ENCODE data around the gene ITGB1BP1. TPM values are rescaled to one million over a fixed set of nuclear protein-coding genes. Genes with fewer than 3 reads are reported as not detected.
A peak's percentile ranks its signal among the peaks of the same experiment; 100 is the strongest.

ITGB1BP1 gene
- total RNA-seq, result 100 to 1,000 TPM; 171 to 180 TPM

DNA sequence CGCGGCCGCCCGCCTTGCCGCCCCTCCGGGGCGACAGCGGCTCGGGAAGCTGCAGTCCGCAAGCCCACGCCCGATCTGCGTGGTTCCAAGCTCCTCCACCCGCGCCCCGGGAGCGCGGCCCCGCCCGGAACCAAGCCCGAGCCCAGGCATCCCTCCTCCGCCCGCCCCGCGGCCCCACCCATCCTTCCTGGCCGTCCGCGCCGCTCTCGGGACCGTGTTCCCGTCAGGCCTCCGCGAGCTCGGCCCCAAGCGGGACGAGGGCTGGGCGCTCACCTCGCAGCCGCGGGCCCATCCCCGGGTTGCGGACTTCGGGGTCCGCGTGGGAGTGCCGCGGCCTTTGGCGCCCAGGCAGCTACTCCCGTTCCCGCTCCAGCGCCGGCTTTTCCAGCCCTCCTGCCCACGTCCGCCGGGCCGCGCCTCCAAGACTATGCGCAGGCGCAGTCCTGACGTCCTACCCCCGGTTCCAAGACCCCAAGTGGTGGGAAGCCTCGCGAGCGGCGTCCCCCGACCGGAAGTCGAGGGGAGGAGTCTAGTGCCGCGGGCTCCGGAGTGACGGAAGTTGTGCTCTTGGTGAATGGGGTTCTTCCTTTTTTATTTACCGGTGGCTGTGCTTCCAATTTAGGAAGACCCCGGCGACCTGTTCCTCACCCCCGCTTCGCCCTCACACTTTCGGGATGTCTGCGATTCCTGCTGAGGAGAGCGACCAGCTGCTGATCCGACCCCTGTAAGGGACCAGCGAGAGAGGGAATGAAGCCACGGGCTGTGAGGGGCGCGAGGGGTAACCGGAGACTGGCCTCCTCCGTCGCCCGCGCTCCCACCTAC is at the start of gene ITGB1BP1, which contains the start of gene CPSF3:
ITGB1BP1 (minus strand) TSS at position 429 of the 822 bp plus-strand sequence. CDS start 4,831 bp downstream, outside the sequence.
CPSF3 (plus strand) TSS at position 555 of the 822 bp plus-strand sequence; CDS start at position 675, 120 bp downstream.
- H3K36me3 Mint-ChIP-seq, result peaks cover 25% of the 10 kb centered on the region
- no peaks in the 10 kb centered on the region for H3K9me3 Mint-ChIP-seq
- DNase-seq, result peak; percentile 99
- peak within 1 kb of the TSS; percentile 90 for H3K27ac Mint-ChIP-seq
- no peak within 1 kb of the TSS for H3K4me3 Mint-ChIP-seq
- peaks cover 33% of the 10 kb centered on the region for H3K4me1 Mint-ChIP-seq
- no peaks in the 10 kb centered on the region for H3K27me3 Mint-ChIP-seq

GRCh38 chr2:9472511-9472910 is 49.2 kb upstream of the ITGB1BP1 start:
- H3K4me1 Mint-ChIP-seq, result peaks cover 28% of the 10 kb centered on the region
- DNase-seq, result no peak
- no peaks in the 10 kb centered on the region for H3K9me3 Mint-ChIP-seq
- no peaks in the 10 kb centered on the region for H3K27me3 Mint-ChIP-seq
- H3K36me3 Mint-ChIP-seq, result peaks cover 44% of the 10 kb centered on the region
- H3K27ac Mint-ChIP-seq, result no peak overlapping the region
- no peak overlapping the region for H3K4me3 Mint-ChIP-seq

- no peak overlapping the region for H3K27ac Mint-ChIP-seq
- H3K27me3 Mint-ChIP-seq, result no peaks in the 10 kb centered on the region
- H3K36me3 Mint-ChIP-seq, result peaks cover 35% of the 10 kb centered on the region
- no peak for DNase-seq
- no peaks in the 10 kb centered on the region for H3K9me3 Mint-ChIP-seq
- H3K4me3 Mint-ChIP-seq, result no peak overlapping the region
- peaks cover 15% of the 10 kb centered on the region for H3K4me1 Mint-ChIP-seq
Observed at GRCh38 chr2:9471206-9471605, 47.9 kb upstream of the ITGB1BP1 start.

- no peak for DNase-seq
- no peaks in the 10 kb centered on the region for H3K27me3 Mint-ChIP-seq
- peaks cover 24% of the 10 kb centered on the region for H3K36me3 Mint-ChIP-seq
- no peaks in the 10 kb centered on the region for H3K9me3 Mint-ChIP-seq
- H3K4me3 Mint-ChIP-seq, result no peak overlapping the region
- no peak overlapping the region for H3K27ac Mint-ChIP-seq
- peaks cover 3% of the 10 kb centered on the region for H3K4me1 Mint-ChIP-seq
Observed at GRCh38 chr2:9467687-9468086, 44.4 kb upstream of the ITGB1BP1 start.

DNA sequence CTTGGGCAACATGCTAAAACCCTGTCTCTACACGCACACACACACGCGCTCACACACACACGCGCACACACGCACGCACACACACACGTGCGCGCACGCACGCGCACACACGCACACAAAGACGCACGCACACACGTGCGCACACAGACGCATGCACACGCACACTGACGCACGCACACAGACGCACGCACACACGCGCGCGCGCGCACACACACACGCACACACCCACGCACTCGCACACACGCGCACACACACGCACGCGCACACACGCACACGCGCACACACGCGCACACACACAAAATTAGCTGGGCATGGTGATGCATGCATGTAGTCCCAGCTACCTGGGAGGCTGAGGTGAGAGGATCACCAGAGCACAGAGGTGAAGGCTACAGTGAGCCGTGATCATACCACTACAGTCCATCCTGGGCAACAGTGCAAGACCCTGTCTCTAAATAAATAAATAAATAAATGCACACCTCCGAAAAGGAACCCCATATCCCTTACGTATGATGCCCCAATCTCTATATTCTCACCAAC is 42.9 kb upstream of the ITGB1BP1 start:
- H3K36me3 Mint-ChIP-seq, result peaks cover 15% of the 10 kb centered on the region
- no peak for DNase-seq
- peaks cover 3% of the 10 kb centered on the region for H3K4me1 Mint-ChIP-seq
- no peaks in the 10 kb centered on the region for H3K9me3 Mint-ChIP-seq
- H3K27me3 Mint-ChIP-seq, result no peaks in the 10 kb centered on the region
- H3K27ac Mint-ChIP-seq, result no peak overlapping the region
- no peak overlapping the region for H3K4me3 Mint-ChIP-seq

- Mint-ChIP-seq H3K9me3 (no peaks in the 10 kb centered on the region), H3K27ac (no peak overlapping the region), H3K4me1 (peaks cover 3% of the 10 kb centered on the region), H3K4me3 (no peak overlapping the region), H3K27me3 (no peaks in the 10 kb centered on the region), H3K36me3 (peaks cover 20% of the 10 kb centered on the region)
- no peak for DNase-seq
Observed at GRCh38 chr2:9465170-9465569, 41.8 kb upstream of the ITGB1BP1 start.

DNA sequence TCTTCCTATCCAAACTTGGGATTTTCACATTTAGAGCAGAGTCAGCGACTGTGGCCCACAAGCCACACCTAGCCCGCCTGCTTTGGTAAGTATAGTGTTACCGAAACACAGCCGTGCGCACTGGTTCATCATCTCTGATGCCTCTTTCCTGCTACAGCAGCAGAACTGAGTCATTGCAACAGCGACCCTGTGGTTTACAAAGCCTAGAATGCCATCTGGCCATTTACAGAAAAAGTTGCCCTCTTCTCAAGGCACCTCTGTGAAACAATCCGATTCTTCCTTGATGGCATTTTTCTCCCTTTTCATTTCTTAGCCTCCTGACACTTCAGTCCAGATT is 40.3 kb upstream of the ITGB1BP1 start:
- peaks cover 3% of the 10 kb centered on the region for H3K4me1 Mint-ChIP-seq

DNA sequence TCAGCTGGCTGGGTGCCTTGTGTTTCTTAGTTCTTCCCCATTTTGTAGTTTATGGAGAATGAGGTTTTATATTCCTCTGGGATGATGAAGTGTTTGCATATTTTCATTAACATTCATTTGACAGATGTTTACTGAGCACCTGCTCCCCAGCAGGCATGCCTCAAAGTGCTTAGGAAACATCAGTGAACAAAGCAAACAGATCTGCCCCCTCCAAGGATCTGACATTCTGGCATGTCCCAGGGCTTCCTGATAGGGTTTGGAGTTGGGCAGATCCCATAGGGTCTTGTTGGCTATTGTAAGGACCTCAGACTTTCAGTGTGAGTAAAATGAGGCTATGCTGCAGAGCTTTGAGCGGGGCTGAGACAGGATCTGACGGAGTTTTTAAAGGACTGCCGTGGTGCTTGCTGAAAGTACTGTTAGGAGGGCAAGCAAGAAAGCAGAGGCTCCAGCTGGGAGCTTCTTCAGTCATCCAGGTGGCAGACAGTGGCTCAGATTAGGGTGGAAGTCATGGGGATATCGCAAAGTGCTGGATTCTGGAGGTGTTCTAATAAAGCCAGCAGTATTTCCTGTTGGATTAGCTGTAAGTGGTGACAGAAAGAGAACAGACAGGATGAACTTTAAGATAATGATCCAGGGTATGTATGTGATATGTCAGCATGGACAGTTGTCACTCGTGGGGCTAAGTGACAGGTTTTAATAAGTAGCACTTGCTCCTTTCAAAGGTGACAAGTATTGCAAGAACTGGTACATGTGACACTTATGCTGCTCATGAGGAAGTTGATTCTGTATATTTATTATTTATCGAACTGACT is 39.8 kb upstream of the ITGB1BP1 start:
- H3K4me3 Mint-ChIP-seq, result no peak overlapping the region
- H3K4me1 Mint-ChIP-seq, result peaks cover 3% of the 10 kb centered on the region
- H3K27ac Mint-ChIP-seq, result no peak overlapping the region
- H3K27me3 Mint-ChIP-seq, result no peaks in the 10 kb centered on the region
- DNase-seq, result no peak
- peaks cover 21% of the 10 kb centered on the region for H3K36me3 Mint-ChIP-seq
- no peaks in the 10 kb centered on the region for H3K9me3 Mint-ChIP-seq

More for the DNA sequence above, 40.3 kb upstream of the ITGB1BP1 start:
- no peak overlapping the region for H3K27ac Mint-ChIP-seq
- no peak overlapping the region for H3K4me3 Mint-ChIP-seq
- DNase-seq, result no peak
- H3K36me3 Mint-ChIP-seq, result peaks cover 21% of the 10 kb centered on the region
- no peaks in the 10 kb centered on the region for H3K9me3 Mint-ChIP-seq
- H3K27me3 Mint-ChIP-seq, result no peaks in the 10 kb centered on the region

DNA sequence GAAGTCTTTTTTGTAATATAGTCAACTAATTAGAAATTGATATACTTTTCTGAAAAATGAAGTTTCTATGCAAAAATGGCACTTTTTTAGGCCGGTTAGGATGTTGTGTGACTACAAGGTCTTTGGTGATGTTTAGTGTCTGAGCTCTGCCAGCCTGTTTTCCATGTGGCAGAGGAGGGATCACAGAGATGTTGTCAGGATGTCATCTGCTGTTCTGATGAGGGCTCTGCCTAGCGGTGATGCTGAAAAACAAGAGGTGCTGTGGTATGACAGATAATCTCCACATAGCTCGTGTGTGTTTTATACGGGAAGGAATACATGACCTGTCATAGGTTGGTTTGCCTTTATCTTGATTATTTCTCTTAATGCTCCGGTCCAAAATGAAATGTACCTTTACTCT is 39.0 kb upstream of the ITGB1BP1 start:
- Mint-ChIP-seq H3K9me3 (no peaks in the 10 kb centered on the region), H3K27me3 (no peaks in the 10 kb centered on the region), H3K4me3 (no peak overlapping the region), H3K27ac (no peak overlapping the region), H3K36me3 (peaks cover 21% of the 10 kb centered on the region), H3K4me1 (peaks cover 3% of the 10 kb centered on the region)
- DNase-seq, result no peak

DNA sequence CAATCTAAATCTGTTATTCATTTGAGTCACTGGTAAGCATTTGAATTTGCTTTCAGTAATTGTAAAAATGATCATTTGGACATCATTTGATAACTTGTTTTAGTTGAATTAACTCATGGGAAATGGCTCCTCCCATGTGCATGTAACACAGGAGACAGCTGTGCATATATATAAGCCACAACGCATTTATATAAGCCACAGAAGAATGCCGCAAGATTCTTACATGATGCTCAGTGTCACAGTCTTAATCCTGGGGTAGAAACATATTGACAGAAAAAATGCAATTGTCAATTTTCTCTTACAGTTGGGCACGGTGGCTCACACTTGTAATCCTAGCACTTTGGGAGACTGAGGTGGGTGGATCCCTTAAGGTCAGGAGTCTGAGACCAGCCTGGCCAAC is 37.8 kb upstream of the ITGB1BP1 start:
- no peak overlapping the region for H3K27ac Mint-ChIP-seq

DNA sequence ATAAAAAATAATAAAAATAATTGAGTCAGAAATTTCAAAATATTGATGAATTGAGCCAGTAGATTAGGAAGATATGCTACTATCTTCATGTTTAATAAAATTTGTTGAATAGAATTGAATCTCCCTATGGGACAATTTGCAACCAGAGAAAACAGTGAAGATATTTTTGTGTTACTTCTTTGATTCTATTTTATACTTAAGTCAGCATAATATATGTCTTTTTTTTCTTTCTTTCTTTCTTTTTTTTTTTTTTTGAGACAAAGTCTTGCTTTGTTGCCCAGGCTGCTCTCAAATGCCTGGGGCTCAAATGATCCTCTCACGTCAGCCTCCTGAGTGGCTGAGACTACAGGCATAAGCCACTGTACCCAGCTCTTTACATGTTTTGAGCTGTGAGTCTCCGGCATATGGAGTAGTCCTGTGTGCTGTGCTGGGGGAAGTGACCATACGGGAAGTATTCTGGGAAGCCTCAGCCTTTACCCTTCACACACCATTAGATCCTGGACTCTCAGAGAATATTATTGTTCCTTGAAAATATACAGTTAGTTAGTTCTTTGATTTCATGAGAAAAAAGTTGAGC is 37.2 kb upstream of the ITGB1BP1 start:
- peaks cover 11% of the 10 kb centered on the region for H3K36me3 Mint-ChIP-seq
- H3K4me1 Mint-ChIP-seq, result peaks cover 3% of the 10 kb centered on the region
- no peaks in the 10 kb centered on the region for H3K9me3 Mint-ChIP-seq
- no peak for DNase-seq
- H3K4me3 Mint-ChIP-seq, result no peak overlapping the region
- no peak overlapping the region for H3K27ac Mint-ChIP-seq
- H3K27me3 Mint-ChIP-seq, result no peaks in the 10 kb centered on the region

More for the DNA sequence above, 37.8 kb upstream of the ITGB1BP1 start:
- no peak for DNase-seq
- Mint-ChIP-seq H3K27me3 (no peaks in the 10 kb centered on the region), H3K4me1 (peaks cover 3% of the 10 kb centered on the region), H3K36me3 (peaks cover 17% of the 10 kb centered on the region), H3K9me3 (no peaks in the 10 kb centered on the region), H3K4me3 (no peak overlapping the region)

DNA sequence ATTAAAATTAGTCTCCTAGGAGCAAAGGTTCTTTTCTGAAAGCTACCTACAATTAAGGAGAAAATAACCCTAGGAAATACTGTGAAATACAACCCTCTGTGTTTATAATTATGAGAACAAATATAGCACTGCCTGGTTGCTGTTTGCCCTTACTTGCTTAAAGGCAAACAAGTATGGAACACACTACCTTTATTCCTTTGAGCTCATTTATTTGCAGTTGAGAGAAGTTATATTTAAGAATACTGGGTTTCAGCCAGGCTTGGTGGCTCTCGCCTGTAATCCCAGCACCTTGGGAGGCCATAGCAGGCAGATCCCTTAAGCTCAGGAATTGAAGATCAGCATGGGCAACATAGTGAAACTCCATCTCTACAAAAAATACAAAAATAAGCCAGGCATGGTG is 27.9 kb upstream of the ITGB1BP1 start:
- Mint-ChIP-seq H3K9me3 (no peaks in the 10 kb centered on the region), H3K27me3 (no peaks in the 10 kb centered on the region), H3K36me3 (peaks cover 15% of the 10 kb centered on the region), H3K27ac (no peak overlapping the region), H3K4me3 (no peak overlapping the region), H3K4me1 (no peaks in the 10 kb centered on the region)
- no peak for DNase-seq

DNA sequence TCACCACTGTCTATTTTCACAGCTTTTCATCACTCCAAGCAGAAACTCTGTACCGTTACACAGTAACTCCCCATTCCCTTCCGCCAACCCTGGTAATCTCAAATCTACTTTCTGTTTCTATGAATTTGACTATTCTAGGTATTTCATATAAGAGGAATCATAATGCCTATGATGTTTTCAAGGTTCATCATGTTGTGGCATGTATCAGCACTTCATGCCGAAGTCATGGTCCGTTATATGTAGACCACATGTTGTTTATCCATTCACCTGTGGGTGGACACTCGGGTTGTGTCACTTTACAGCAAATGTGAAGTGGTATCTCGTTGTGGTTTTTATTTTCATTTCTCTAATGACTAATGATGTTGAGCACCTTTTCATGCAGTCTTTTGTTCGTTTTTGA is 21.8 kb upstream of the ITGB1BP1 start:
- Mint-ChIP-seq H3K27ac (no peak overlapping the region), H3K9me3 (no peaks in the 10 kb centered on the region), H3K27me3 (no peaks in the 10 kb centered on the region), H3K36me3 (peaks cover 22% of the 10 kb centered on the region), H3K4me3 (no peak overlapping the region), H3K4me1 (peaks cover 7% of the 10 kb centered on the region)
- no peak for DNase-seq

GRCh38 chr2:9443526-9443925 is 20.2 kb upstream of the ITGB1BP1 start:
- no peak for DNase-seq
- no peaks in the 10 kb centered on the region for H3K27me3 Mint-ChIP-seq
- peaks cover 24% of the 10 kb centered on the region for H3K36me3 Mint-ChIP-seq
- no peaks in the 10 kb centered on the region for H3K9me3 Mint-ChIP-seq
- no peak overlapping the region for H3K27ac Mint-ChIP-seq
- no peak overlapping the region for H3K4me3 Mint-ChIP-seq
- peaks cover 7% of the 10 kb centered on the region for H3K4me1 Mint-ChIP-seq

DNA sequence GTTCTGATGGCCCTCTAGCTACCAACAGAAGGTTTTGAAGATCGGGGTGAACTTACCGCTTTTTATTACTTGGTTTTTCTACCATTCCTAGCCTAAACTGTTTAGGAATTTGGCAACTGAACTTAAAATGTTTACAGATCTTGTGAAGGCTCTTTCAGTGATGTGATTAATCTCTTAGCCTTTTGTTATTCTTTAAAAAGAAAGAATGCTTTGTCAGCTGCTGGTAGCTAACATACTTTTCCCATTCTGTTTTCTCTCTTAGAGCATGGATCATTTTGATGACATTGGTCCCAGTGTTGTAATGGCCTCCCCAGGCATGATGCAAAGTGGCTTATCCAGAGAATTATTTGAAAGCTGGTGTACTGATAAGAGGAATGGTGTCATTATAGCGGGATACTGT is 18.2 kb upstream of the ITGB1BP1 start:
- H3K27me3 Mint-ChIP-seq, result no peaks in the 10 kb centered on the region
- no peaks in the 10 kb centered on the region for H3K9me3 Mint-ChIP-seq
- H3K4me3 Mint-ChIP-seq, result no peak overlapping the region
- H3K4me1 Mint-ChIP-seq, result peaks cover 7% of the 10 kb centered on the region
- DNase-seq, result no peak
- H3K36me3 Mint-ChIP-seq, result peaks cover 25% of the 10 kb centered on the region
- H3K27ac Mint-ChIP-seq, result no peak overlapping the region
